ENCODE data around the gene LRRC1.

DNA sequence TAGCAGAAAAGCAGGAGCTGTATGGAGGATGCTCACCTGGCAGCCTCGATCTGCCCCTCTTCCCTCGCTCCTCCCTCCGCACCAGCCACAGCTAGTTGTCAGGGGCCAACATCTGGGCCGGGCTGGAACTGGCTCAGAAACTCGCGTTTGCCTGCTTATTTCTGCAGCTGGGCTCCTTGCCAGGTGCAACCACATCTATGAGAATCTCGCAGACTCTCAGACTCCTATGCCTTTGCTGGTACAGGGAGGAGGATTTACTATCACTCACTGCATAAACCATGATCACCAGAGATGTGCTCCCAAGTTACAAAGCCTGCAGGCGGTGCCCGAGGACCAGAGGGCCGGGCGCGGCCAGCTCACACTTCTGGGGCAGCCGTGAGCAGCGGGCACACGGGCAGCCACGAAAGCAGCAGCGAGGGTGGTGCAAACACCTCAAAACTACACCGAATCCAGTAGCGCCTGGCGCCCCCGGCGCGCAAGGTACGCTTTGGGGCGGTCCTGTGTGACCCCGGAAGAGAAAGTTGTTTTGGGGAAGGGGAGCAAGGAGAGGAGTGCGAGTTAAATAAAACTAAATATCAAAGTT, 577 bp upstream of the LRRC1 start:
- TF ChIP-seq, protein P1, sequence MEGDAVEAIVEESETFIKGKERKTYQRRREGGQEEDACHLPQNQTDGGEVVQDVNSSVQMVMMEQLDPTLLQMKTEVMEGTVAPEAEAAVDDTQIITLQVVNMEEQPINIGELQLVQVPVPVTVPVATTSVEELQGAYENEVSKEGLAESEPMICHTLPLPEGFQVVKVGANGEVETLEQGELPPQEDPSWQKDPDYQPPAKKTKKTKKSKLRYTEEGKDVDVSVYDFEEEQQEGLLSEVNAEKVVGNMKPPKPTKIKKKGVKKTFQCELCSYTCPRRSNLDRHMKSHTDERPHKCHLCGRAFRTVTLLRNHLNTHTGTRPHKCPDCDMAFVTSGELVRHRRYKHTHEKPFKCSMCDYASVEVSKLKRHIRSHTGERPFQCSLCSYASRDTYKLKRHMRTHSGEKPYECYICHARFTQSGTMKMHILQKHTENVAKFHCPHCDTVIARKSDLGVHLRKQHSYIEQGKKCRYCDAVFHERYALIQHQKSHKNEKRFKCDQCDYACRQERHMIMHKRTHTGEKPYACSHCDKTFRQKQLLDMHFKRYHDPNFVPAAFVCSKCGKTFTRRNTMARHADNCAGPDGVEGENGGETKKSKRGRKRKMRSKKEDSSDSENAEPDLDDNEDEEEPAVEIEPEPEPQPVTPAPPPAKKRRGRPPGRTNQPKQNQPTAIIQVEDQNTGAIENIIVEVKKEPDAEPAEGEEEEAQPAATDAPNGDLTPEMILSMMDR (IDR thresholded peaks at IDR 0.05; ENCODE audit: low read depth, low read length, missing input control): no peak
- no peak for TF ChIP-seq GABPA (IDR thresholded peaks at IDR 0.05 in 1 of 2, conservative IDR thresholded peaks at IDR 0.05 in 1 of 2)
- no peak for TF ChIP-seq HNF4G (IDR thresholded peaks at IDR 0.05)
- no peak for TF ChIP-seq FOXA1 (IDR thresholded peaks at IDR 0.05)
- no peak for TF ChIP-seq TAF1 (conservative IDR thresholded peaks at IDR 0.05)
- TF ChIP-seq JUND (IDR thresholded peaks at IDR 0.05): no peak
- TF ChIP-seq, protein P2, sequence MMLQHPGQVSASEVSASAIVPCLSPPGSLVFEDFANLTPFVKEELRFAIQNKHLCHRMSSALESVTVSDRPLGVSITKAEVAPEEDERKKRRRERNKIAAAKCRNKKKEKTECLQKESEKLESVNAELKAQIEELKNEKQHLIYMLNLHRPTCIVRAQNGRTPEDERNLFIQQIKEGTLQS (IDR thresholded peaks at IDR 0.05): no peak
- TF ChIP-seq, protein P3, sequence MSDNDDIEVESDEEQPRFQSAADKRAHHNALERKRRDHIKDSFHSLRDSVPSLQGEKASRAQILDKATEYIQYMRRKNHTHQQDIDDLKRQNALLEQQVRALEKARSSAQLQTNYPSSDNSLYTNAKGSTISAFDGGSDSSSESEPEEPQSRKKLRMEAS (IDR thresholded peaks at IDR 0.05): no peak
- TF ChIP-seq YY1 (IDR thresholded peaks at IDR 0.05): no peak
- TF ChIP-seq SP1 (IDR thresholded peaks at IDR 0.05): no peak
- TF ChIP-seq NR2F2 (IDR thresholded peaks at IDR 0.05): no peak
- peak; percentile 31 to 39 for TF ChIP-seq RAD21 (IDR thresholded peaks at IDR 0.05)
- TF ChIP-seq RXRA (IDR thresholded peaks at IDR 0.05): no peak

Data from liver (tissue), 3 donors.